GM12801 (cell line): Measurements from ENCODE around the gene CHRD.

ENCODE experiments used
- TF ChIP-seq, protein P1 (sequence below): IDR thresholded peaks from one replicate; pipeline ENCODE4 v1.5.1; 2011; ENCODE audit warnings: control low read depth; ENCODE audit not compliant: insufficient read length; ENCODE audit errors: extremely low read depth

CHRD gene

DNA sequence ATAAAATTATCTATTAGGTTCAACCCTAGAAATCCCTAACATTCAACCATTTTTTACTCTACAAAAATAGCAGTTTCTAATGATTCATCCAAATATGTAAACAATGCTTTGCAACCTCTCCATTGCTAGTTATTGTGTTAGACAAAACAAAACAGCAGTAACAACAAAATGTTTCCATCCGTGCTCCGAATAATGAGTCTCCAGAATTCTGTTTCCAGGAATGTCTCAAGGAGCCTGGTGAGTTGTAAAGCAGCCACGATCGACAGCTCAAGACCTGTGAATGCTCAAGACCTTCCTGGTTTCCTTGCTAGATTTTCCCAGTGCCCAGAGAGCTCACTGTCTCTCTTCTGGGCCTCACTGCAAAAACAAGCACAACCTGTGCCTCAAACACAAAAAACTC lies 49.9 kb downstream of the CHRD start:
- TF ChIP-seq, protein P1, sequence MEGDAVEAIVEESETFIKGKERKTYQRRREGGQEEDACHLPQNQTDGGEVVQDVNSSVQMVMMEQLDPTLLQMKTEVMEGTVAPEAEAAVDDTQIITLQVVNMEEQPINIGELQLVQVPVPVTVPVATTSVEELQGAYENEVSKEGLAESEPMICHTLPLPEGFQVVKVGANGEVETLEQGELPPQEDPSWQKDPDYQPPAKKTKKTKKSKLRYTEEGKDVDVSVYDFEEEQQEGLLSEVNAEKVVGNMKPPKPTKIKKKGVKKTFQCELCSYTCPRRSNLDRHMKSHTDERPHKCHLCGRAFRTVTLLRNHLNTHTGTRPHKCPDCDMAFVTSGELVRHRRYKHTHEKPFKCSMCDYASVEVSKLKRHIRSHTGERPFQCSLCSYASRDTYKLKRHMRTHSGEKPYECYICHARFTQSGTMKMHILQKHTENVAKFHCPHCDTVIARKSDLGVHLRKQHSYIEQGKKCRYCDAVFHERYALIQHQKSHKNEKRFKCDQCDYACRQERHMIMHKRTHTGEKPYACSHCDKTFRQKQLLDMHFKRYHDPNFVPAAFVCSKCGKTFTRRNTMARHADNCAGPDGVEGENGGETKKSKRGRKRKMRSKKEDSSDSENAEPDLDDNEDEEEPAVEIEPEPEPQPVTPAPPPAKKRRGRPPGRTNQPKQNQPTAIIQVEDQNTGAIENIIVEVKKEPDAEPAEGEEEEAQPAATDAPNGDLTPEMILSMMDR: no peak

DNA sequence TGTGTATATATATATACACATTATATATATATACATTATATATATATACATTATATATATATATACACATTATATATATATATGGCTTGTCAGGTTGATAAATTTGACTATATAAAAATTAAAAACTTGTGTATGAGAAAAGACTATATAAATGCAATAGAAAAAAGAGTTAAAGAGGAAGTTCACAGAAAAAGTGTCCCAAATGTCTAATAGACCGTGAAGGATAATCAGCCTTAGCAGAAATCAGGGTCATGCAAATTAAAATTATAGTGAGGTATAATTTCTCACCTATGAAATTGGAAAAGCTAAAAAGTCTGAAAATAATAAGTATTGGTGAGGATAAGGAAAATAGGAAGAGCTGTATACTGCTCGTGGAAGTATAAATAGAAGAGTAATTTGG lies 51.1 kb downstream of the CHRD start:
- TF ChIP-seq, protein P1: no peak

DNA sequence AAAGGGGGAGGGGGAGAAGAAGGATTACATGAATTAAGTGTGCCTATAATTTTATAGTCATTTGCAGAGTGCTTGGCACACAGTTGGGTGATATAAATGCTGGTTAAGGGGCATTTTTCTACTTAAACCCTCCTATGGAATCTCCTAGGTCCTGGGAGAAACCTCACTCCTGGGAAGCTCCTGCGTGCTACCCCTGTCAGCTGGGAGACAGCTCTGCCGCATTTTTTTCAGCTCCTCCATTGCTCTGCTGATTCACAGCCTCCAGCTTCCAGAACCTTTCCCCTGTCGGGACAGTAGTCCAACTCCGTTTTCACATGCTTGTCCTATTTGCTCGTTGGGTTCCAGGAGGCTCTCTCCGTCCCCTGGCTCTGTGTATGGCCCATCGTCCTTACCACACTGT lies 59.2 kb downstream of the CHRD start:
- TF ChIP-seq, protein P1: no peak
